Neural cell (in vitro differentiated cells): ENCODE data around the gene PASD1. TPM values are rescaled to one million over a fixed set of nuclear protein-coding genes. Genes with fewer than 3 reads are reported as not detected.
"Not testable (repeated sequence)": the region's sequence is repeated elsewhere in the genome, so short reads cannot be mapped to it uniquely, and the experiment has no call there.

ENCODE experiments used
- H2AFZ ChIP-seq: fragments of 200-600, 300-800 bp; sonication (generic), shearing (Covaris generic); 2 replicates; pipeline ENCODE4 v1.6.0; 2014; ENCODE audit warnings: low read depth, mild to moderate bottlenecking, antibody characterized with exemption, low read length, moderate library complexity
- H3F3A ChIP-seq: fragments of 200-600 bp; shearing (Covaris generic); 2 replicates; pipeline ENCODE4 v1.6.1; 2016; ENCODE audit warnings: mild to moderate bottlenecking, moderate library complexity, mixed read lengths, antibody characterized with exemption, low read length; ENCODE audit not compliant: insufficient read depth, poor library complexity, severe bottlenecking
- H3K27ac ChIP-seq: fragments of 200-600, 300-800 bp; sonication (generic), shearing (Covaris generic); 2 replicates; pipeline ENCODE4 v1.5.1; 2014; ENCODE audit warnings: mild to moderate bottlenecking, low read length, moderate library complexity
- H3K27me3 ChIP-seq: fragments of 300-800, 200-600 bp; sonication (generic), shearing (Covaris generic); 2 replicates; pipeline ENCODE4 v1.6.0; 2014; ENCODE audit warnings: mild to moderate bottlenecking, low read depth, low read length, moderate library complexity; ENCODE audit not compliant: insufficient read depth
- H3K36me3 ChIP-seq: fragments of 300-800, 200-600 bp; sonication (generic), shearing (Covaris generic); 2 replicates; pipeline ENCODE4 v1.5.1; 2014; ENCODE audit warnings: mild to moderate bottlenecking, antibody characterized with exemption, low read length, moderate library complexity; ENCODE audit not compliant: insufficient read depth
- H3K4me2 ChIP-seq: fragments of 300-800, 200-600 bp; sonication (generic), shearing (Covaris generic); 2 replicates; pipeline ENCODE4 v1.6.0; 2014; ENCODE audit warnings: mild to moderate bottlenecking, low read length
- H3K4me3 ChIP-seq: fragments of 300-800, 200-600 bp; sonication (generic), shearing (Covaris generic); 2 replicates; pipeline ENCODE4 v1.5.1; 2014; ENCODE audit warnings: mild to moderate bottlenecking, low read length, moderate library complexity
- H3K79me2 ChIP-seq: fragments of 200-600 bp; shearing (Covaris generic); replicated peaks from 2 replicates; pipeline ENCODE4 v1.6.0; 2014; ENCODE audit warnings: mild to moderate bottlenecking, low read length, moderate library complexity; ENCODE audit not compliant: insufficient read depth
- H3K9ac ChIP-seq: fragments of 300-800, 200-600 bp; sonication (generic), shearing (Covaris generic); 2 replicates; pipeline ENCODE4 v1.6.1; 2016; ENCODE audit warnings: mild to moderate bottlenecking, low read length, mixed read lengths
- H3K9me2 ChIP-seq: fragments of 200-600 bp; shearing (Covaris generic); 2 replicates; pipeline ENCODE4 v1.6.1; 2016; ENCODE audit warnings: mild to moderate bottlenecking, low read length, mixed read lengths; ENCODE audit not compliant: insufficient read depth
- H3K9me3 ChIP-seq: fragments of 200-600, 300-800 bp; sonication (generic), shearing (Covaris generic); 2 replicates; pipeline ENCODE4 v1.6.1; 2016; ENCODE audit warnings: mild to moderate bottlenecking, mixed run types, low read length, moderate library complexity, mixed read lengths
- H4K20me1 ChIP-seq: fragments of 200-600 bp; shearing (Covaris generic); 2 replicates; pipeline ENCODE4 v1.6.1; 2016; ENCODE audit warnings: mild to moderate bottlenecking, mixed run types; ENCODE audit not compliant: insufficient read depth
- EP300 ChIP-seq: fragments of 450-650 bp; conservative IDR thresholded peaks from 2 replicates; pipeline ENCODE4 v1.6.1; 2014; ENCODE audit warnings: antibody characterized with exemption, mild to moderate bottlenecking, moderate library complexity; ENCODE audit not compliant: poor library complexity, severe bottlenecking
- EZH2 ChIP-seq: fragments of 200-600, 300-800 bp; shearing (Covaris generic), sonication (generic); IDR thresholded peaks from 2 replicates; pipeline ENCODE4 v1.6.1; 2014; ENCODE audit warnings: antibody characterized with exemption, low read length, borderline replicate concordance, mild to moderate bottlenecking; ENCODE audit not compliant: insufficient read depth, poor library complexity, severe bottlenecking
- RAD21 ChIP-seq: fragments of 450-650 bp; conservative IDR thresholded peaks from 2 replicates; pipeline ENCODE4 v1.6.1; 2014; ENCODE audit warnings: antibody characterized with exemption, mild to moderate bottlenecking, moderate library complexity
- TAF1 ChIP-seq: IDR thresholded peaks from 2 replicates; pipeline ENCODE4 v1.6.1; 2012; ENCODE audit warnings: low read depth
- polyA plus RNA-seq: library from polyadenylated mRNA; depleted of rRNA; stranded (reverse); fragments of >200 nt; gene quantifications from 2 replicates; pipeline ENCODE4 v1.2.3, GENCODE V29; 2014
- TF ChIP-seq, protein P1 (sequence below): IDR thresholded peaks from 2 replicates; pipeline ENCODE4 v1.6.1; 2012; ENCODE audit warnings: borderline replicate concordance
- TF ChIP-seq, protein P2 (sequence below): fragments of 450-650 bp; IDR thresholded peaks from 2 replicates; pipeline ENCODE4 v1.5.1; 2014; ENCODE audit warnings: antibody characterized with exemption, mild to moderate bottlenecking, moderate library complexity; ENCODE audit not compliant: poor library complexity, severe bottlenecking

Gene PASD1
- polyA plus RNA-seq, 1 donor from 2014 or later: not detected

DNA sequence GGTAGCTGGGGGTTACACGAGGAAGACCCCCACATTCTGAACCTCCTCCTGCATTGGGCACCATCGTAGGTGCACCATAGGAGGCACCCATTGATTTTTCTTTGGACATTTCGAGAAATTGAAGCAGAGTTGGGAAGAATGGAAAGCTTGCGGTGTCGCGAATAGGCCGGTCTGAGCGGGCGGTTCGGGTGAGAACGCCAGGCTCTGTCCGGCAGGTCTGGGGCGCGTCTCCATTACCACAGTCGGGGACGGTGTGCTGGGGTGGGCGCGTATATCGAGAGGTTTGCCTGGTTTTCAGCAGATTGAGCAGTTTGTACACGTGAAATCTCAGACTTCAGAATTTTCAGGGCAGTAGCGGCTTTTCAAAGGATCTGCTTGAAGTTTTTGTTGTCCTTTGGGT, 560 bp downstream of the PASD1 start:
- no peak overlapping the region for H3K9ac ChIP-seq
- H3K4me2 ChIP-seq: no peak overlapping the region
- no peaks in the 10 kb centered on the region for H3K9me2 ChIP-seq
- no peaks in the 10 kb centered on the region for H3K36me3 ChIP-seq
- no peak overlapping the region for H2AFZ ChIP-seq
- no peaks in the 10 kb centered on the region for H3F3A ChIP-seq
- H3K4me3 ChIP-seq: no peak overlapping the region
- no peak overlapping the region for H3K27ac ChIP-seq
- H3K79me2 ChIP-seq: no peaks in the 10 kb centered on the region
- TF ChIP-seq EZH2 (no peak), TAF1 (no peak)
- TF ChIP-seq, protein P1, sequence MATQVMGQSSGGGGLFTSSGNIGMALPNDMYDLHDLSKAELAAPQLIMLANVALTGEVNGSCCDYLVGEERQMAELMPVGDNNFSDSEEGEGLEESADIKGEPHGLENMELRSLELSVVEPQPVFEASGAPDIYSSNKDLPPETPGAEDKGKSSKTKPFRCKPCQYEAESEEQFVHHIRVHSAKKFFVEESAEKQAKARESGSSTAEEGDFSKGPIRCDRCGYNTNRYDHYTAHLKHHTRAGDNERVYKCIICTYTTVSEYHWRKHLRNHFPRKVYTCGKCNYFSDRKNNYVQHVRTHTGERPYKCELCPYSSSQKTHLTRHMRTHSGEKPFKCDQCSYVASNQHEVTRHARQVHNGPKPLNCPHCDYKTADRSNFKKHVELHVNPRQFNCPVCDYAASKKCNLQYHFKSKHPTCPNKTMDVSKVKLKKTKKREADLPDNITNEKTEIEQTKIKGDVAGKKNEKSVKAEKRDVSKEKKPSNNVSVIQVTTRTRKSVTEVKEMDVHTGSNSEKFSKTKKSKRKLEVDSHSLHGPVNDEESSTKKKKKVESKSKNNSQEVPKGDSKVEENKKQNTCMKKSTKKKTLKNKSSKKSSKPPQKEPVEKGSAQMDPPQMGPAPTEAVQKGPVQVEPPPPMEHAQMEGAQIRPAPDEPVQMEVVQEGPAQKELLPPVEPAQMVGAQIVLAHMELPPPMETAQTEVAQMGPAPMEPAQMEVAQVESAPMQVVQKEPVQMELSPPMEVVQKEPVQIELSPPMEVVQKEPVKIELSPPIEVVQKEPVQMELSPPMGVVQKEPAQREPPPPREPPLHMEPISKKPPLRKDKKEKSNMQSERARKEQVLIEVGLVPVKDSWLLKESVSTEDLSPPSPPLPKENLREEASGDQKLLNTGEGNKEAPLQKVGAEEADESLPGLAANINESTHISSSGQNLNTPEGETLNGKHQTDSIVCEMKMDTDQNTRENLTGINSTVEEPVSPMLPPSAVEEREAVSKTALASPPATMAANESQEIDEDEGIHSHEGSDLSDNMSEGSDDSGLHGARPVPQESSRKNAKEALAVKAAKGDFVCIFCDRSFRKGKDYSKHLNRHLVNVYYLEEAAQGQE: no peak
- TF ChIP-seq, protein P2, sequence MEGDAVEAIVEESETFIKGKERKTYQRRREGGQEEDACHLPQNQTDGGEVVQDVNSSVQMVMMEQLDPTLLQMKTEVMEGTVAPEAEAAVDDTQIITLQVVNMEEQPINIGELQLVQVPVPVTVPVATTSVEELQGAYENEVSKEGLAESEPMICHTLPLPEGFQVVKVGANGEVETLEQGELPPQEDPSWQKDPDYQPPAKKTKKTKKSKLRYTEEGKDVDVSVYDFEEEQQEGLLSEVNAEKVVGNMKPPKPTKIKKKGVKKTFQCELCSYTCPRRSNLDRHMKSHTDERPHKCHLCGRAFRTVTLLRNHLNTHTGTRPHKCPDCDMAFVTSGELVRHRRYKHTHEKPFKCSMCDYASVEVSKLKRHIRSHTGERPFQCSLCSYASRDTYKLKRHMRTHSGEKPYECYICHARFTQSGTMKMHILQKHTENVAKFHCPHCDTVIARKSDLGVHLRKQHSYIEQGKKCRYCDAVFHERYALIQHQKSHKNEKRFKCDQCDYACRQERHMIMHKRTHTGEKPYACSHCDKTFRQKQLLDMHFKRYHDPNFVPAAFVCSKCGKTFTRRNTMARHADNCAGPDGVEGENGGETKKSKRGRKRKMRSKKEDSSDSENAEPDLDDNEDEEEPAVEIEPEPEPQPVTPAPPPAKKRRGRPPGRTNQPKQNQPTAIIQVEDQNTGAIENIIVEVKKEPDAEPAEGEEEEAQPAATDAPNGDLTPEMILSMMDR: no peak
- H4K20me1 ChIP-seq: no peaks in the 10 kb centered on the region
- H3K9me3 ChIP-seq: no peaks in the 10 kb centered on the region
- no peaks in the 10 kb centered on the region for H3K27me3 ChIP-seq

DNA sequence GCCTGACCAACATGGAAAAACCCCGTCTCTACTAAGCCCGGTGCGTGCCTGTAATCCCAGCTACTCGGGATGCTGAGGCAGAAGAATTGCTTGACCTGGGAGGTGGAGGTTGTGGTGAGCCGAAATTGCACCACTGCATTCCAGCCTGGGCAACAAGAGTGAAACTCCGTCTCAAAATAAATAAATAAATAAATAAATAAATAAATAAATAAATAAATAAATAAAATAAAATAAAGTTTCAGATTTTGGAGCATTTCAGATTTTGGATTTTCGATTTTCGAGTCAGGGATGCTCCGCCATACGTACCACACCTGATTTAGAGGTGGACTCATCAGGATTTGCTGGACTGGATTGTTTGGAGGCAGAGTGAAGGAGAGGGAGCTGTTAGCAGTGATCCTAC, 3.4 kb downstream of the PASD1 start:
- H2AFZ ChIP-seq, H3K27ac ChIP-seq, H3F3A ChIP-seq, H3K9me2 ChIP-seq, H4K20me1 ChIP-seq, H3K4me3 ChIP-seq, H3K9me3 ChIP-seq, H3K4me2 ChIP-seq, H3K27me3 ChIP-seq, H3K36me3 ChIP-seq, H3K9ac ChIP-seq, H3K79me2 ChIP-seq: not testable (repeated sequence)

DNA sequence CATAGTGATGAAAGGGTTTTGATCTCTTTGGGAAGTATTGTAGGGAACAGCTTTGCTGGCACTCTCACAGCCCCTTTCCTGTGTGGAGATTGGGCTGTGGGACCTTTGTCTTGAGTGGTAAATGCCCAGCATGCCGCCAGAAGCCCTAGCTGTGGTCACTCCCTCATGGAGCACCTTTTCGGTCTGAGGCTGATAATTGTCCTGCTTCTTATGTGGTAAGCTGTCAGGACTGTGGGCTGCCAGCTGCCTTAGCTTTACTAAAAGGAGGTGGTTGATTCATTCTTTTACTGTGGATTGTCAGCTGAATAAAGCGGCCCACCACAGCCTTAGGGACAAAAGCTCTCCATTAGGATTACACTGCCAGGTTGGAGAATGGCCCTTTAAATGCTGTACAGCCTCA, 7.1 kb downstream of the PASD1 start:
- Histone ChIP-seq H3K79me2 (no peaks in the 10 kb centered on the region), H3K9me3 (no peaks in the 10 kb centered on the region), H2AFZ (no peak overlapping the region), H3K9me2 (no peaks in the 10 kb centered on the region), H3K36me3 (no peaks in the 10 kb centered on the region), H3K27ac (no peak overlapping the region), H4K20me1 (no peaks in the 10 kb centered on the region), H3K4me3 (no peak overlapping the region), H3K9ac (no peak overlapping the region), H3F3A (no peaks in the 10 kb centered on the region), H3K27me3 (no peaks in the 10 kb centered on the region), H3K4me2 (no peak overlapping the region)
- no peak for TF ChIP-seq EP300
- no peak for TF ChIP-seq RAD21
- no peak for TF ChIP-seq EZH2
- TF ChIP-seq, protein P2: no peak

DNA sequence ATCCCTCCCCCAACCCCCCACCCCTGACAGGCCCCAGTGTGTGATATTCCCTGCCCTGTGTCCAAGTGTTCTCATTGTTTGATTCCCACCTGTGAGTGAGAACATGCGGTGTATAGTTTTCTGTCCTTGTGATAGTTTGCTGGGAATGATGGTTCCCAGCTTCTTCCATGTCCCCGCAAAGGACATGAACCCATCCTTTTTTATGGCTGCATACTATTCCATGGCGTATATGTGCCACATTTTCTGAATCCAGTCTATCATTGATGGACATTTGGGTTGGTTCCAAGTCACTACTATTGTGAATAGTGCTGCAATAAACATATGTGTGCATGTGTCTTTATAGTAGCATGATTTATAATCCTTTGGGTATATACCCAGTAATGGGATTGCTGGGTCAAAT, 29.9 kb downstream of the PASD1 start:
- not testable (repeated sequence) for H3K4me3 ChIP-seq, H3K27ac ChIP-seq, H3K27me3 ChIP-seq

More for the DNA sequence above, 29.9 kb downstream of the PASD1 start:
- not testable (repeated sequence) for H3K9ac ChIP-seq, H2AFZ ChIP-seq, H3K9me2 ChIP-seq, H3K36me3 ChIP-seq, H3F3A ChIP-seq, H4K20me1 ChIP-seq, H3K4me2 ChIP-seq, H3K9me3 ChIP-seq, H3K79me2 ChIP-seq
